T-helper 17 cell (primary cell): Measurements from ENCODE around the gene PRKAA1. TPM values are rescaled to one million over a fixed set of nuclear protein-coding genes. Genes with fewer than 3 reads are reported as not detected.
"Not testable (repeated sequence)": the region's sequence is repeated elsewhere in the genome, so short reads cannot be mapped to it uniquely, and the experiment has no call there.

ENCODE experiments used
- ATAC-seq: fragments of 150-1000 bp; cut with Tn5 transposase; 2 replicates; pipeline ENCODE4 v1.10.0; 2021; ENCODE audit warnings: mild to moderate bottlenecking, moderate library complexity
- DNase-seq, 3 donors: peaks; one replicate each; pipeline versions ENCODE4 v3.0.0 to v3.0.0-alpha.2; 2020 to 2021
- H3K9me3 ChIP-seq: one replicate; pipeline ENCODE4 v1.7.0; 2013; ENCODE audit warnings: low read length, mild to moderate bottlenecking; ENCODE audit not compliant: control insufficient read depth, poor library complexity, severe bottlenecking
- H3K27ac Mint-ChIP-seq: one replicate; pipeline ENCODE4 v1.8.0; 2022; ENCODE audit warnings: mild to moderate bottlenecking, moderate library complexity, mixed read lengths
- H3K27me3 Mint-ChIP-seq: one replicate; pipeline ENCODE4 v1.8.0; 2022; ENCODE audit warnings: mixed read lengths
- H3K36me3 Mint-ChIP-seq: one replicate; pipeline ENCODE4 v1.8.0; 2022; ENCODE audit warnings: low read depth, mixed read lengths
- H3K4me1 Mint-ChIP-seq: one replicate; pipeline ENCODE4 v1.8.0; 2022; ENCODE audit warnings: mild to moderate bottlenecking, mixed read lengths
- H3K4me3 Mint-ChIP-seq: one replicate; pipeline ENCODE4 v1.8.0; 2022; ENCODE audit warnings: mild to moderate bottlenecking, moderate library complexity, mixed read lengths
- total RNA-seq, 4 donors: library from RNA in 2 of 4; stranded (reverse) in 2 of 4; gene quantifications; one replicate each; pipeline ENCODE4 v1.2.3 and lab custom pipeline; 2022 to 2026

PRKAA1 gene
- total RNA-seq, 2 donors from 2014 or later, result 118 to 123 TPM

- peaks cover 57% of the 10 kb centered on the region for H3K4me1 Mint-ChIP-seq
- H3K4me3 Mint-ChIP-seq, result peak overlapping the region; percentile 3
- ATAC-seq, result no peak
- peak overlapping the region; percentile 100 for H3K27ac Mint-ChIP-seq
- peaks cover 26% of the 10 kb centered on the region for H3K36me3 Mint-ChIP-seq
- peaks cover 3% of the 10 kb centered on the region for H3K9me3 ChIP-seq
- DNase-seq, result no peak
- H3K27me3 Mint-ChIP-seq, result no peaks in the 10 kb centered on the region
These were observed 33.4 kb upstream of the PRKAA1 start for GRCh38 chr5:40831346-40832210.

GRCh38 chr5:40829748-40830533 is 31.8 kb upstream of the PRKAA1 start:
- no peak for ATAC-seq
- Mint-ChIP-seq H3K27ac (peak overlapping the region; percentile 87), H3K27me3 (no peaks in the 10 kb centered on the region), H3K4me1 (peaks cover 52% of the 10 kb centered on the region), H3K36me3 (peaks cover 24% of the 10 kb centered on the region), H3K4me3 (peak overlapping the region; percentile 36)
- DNase-seq, result no peak
- H3K9me3 ChIP-seq, result peaks cover 3% of the 10 kb centered on the region

DNA sequence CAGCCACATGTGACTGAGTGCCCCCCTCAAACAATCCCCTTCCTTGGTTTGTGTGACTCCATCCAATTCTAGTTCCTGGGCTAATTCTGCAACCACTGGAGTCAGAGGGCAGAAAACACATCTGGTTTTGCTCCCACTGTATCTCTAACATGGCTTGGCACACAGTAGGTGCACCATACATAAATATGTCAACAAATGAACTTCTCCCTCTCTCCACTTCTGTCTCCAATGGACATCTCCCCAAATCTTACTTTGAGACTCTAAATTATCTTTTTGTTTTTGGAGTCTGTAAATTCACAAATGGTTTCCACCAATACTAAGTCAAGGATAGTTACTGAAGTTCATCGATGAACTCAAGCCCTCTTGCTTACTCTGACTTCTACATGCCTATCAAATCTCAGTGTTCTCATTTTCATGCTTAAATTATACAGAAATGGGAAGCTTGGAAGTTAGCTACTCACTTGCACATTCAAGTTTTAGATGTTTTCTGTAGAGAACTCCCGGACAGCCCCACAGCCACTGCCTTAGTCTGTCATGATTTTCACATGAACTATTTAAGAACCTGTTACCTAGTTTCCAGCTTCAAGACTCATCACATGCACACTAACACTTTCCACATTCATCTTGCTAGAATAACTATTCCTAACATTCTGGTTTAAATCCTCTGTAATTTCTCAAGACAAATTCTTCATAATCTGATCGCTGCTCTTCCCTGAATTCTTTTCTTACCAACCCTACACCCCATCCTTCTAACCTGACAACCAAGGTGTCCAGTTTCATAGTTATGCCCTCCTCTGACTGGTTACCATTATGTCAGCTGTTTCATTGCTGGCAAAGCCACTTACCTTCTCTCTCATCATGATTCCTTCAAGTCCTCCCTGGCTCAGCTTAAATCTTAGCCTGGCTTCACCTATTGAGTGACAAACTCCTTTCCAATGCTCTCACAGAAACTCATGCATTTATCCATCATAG is 30.8 kb upstream of the PRKAA1 start:
- H3K4me3 Mint-ChIP-seq, result no peak overlapping the region
- peaks cover 43% of the 10 kb centered on the region for H3K4me1 Mint-ChIP-seq
- H3K27me3 Mint-ChIP-seq, result no peaks in the 10 kb centered on the region
- H3K9me3 ChIP-seq, result peaks cover 1% of the 10 kb centered on the region
- peaks cover 23% of the 10 kb centered on the region for H3K36me3 Mint-ChIP-seq
- H3K27ac Mint-ChIP-seq, result peak overlapping the region; percentile 87
- DNase-seq (no peak), ATAC-seq (no peak)

DNA sequence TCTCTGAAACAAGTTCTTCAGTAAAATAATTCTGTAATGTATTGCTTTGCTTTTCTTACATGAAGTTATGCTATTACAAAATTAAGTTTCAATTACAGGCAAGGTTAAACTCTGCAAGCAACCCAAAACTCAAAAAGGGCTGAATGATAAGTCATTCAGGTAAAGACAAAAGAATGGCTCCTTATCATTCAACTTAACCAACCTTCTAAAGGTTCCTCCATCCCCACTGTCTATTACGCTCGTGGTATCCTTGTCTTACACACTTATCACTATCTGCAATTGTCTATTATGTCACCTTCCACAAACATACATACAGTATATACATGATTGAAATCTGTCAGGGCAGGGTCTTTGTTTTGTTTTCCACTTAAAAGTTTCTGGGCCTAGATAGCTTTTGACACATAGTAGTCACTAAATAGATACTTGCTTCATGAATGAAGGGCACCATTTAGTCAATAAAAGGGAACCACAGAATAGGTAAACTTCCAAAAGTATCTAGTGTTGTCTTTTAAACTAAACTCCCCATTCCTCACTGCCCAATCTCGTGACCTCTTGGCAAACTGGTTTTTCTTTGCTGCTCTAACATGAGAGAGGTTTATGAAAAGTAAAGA is 30.0 kb upstream of the PRKAA1 start:
- H3K27me3 Mint-ChIP-seq, result no peaks in the 10 kb centered on the region
- no peak overlapping the region for H3K4me3 Mint-ChIP-seq
- peaks cover 23% of the 10 kb centered on the region for H3K36me3 Mint-ChIP-seq
- DNase-seq, result no peak
- peak overlapping the region; percentile 87 for H3K27ac Mint-ChIP-seq
- peaks cover 38% of the 10 kb centered on the region for H3K4me1 Mint-ChIP-seq
- no peak for ATAC-seq
- no peaks in the 10 kb centered on the region for H3K9me3 ChIP-seq

DNA sequence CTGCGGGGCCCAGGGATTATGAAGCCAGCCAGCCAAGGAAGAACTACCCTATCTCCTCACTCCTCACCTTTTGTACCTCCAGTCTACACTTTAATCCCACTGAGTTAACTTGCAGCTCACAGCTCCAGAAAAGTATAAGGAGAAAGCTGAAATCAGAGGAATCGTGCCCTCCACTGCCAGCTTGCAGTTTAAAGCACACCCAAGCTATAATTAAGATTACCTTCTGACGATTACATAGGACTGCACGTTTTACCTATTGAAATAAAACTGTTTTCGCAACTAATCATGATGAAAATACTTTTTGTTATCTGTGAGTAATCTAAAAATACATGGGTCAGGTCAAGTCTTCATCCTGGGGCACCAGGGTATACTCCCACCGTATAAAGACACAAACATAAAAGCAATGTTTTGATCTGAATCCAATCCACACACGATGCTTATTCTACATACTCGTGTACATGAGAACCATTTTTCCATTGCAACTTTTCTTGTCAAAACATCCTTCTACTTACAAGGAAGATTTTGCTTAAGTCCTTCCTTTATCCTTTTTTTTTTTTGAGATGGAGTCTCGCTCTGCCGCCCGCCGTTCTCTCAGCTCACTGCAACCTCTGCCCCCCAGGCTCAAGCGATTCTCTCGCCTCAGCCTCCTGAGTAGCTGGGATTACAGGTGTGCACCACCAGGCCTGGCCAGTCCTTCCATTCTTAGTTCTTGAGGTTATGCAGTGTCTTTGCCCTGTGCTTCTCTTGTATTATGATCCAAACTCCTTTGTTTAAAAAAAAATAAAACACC is 29.2 kb upstream of the PRKAA1 start:
- Mint-ChIP-seq H3K4me3 (no peak overlapping the region), H3K27ac (peak overlapping the region; percentile 87), H3K27me3 (no peaks in the 10 kb centered on the region), H3K4me1 (peaks cover 32% of the 10 kb centered on the region), H3K36me3 (peaks cover 23% of the 10 kb centered on the region)
- H3K9me3 ChIP-seq, result no peaks in the 10 kb centered on the region
- no peak for ATAC-seq
- no peak for DNase-seq

GRCh38 chr5:40826489-40827187 is 28.5 kb upstream of the PRKAA1 start:
- H3K9me3 ChIP-seq, result no peaks in the 10 kb centered on the region
- Mint-ChIP-seq H3K4me1 (peaks cover 26% of the 10 kb centered on the region), H3K27me3 (no peaks in the 10 kb centered on the region), H3K27ac (peak overlapping the region; percentile 87), H3K36me3 (peaks cover 18% of the 10 kb centered on the region), H3K4me3 (no peak overlapping the region)
- ATAC-seq, result no peak
- DNase-seq, result no peak

DNA sequence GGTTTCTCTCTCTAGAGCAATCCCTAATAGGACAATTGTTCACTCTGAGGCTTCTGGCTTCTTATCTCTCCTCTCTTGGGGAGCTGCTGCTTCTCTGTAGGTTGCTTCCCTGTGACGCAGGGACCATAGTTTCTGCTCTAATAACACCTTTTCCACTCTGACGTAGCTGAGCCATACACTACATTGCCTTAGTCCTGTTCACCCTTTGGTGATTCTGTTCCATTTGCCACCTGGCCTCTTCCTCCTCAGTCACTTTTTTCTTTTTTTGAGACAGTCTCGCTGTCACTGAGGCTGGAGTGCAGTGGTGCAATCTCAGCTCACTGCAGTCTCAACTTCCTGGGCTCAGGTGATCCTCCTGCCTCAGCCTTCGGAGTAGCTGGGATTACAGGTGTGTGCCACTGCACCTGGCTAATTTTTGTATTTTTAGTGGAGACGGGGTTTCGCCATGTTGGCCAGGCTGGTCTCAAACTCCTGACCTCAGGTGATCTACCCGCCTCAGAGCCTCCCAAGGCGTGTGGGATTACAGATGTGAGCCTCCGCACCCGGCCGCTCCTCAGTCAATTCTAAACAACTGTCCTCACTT is 27.4 kb upstream of the PRKAA1 start:
- peaks cover 23% of the 10 kb centered on the region for H3K4me1 Mint-ChIP-seq
- H3K9me3 ChIP-seq, H3K4me3 Mint-ChIP-seq, H3K27ac Mint-ChIP-seq, DNase-seq, H3K27me3 Mint-ChIP-seq, ATAC-seq: not testable (repeated sequence)
- peaks cover 17% of the 10 kb centered on the region for H3K36me3 Mint-ChIP-seq

- Mint-ChIP-seq H3K27ac (no peak overlapping the region), H3K27me3 (no peaks in the 10 kb centered on the region), H3K4me1 (peaks cover 11% of the 10 kb centered on the region), H3K4me3 (no peak overlapping the region), H3K36me3 (peaks cover 8% of the 10 kb centered on the region)
- ATAC-seq, result no peak
- no peaks in the 10 kb centered on the region for H3K9me3 ChIP-seq
- no peak for DNase-seq
These were observed 25.3 kb upstream of the PRKAA1 start for GRCh38 chr5:40823459-40823858.

- no peak for ATAC-seq
- Mint-ChIP-seq H3K36me3 (no peaks in the 10 kb centered on the region), H3K27ac (no peak overlapping the region), H3K27me3 (no peaks in the 10 kb centered on the region), H3K4me3 (no peak overlapping the region), H3K4me1 (no peaks in the 10 kb centered on the region)
- no peaks in the 10 kb centered on the region for H3K9me3 ChIP-seq
- DNase-seq, result no peak
These were observed 15.6 kb upstream of the PRKAA1 start for GRCh38 chr5:40813698-40814281.

DNA sequence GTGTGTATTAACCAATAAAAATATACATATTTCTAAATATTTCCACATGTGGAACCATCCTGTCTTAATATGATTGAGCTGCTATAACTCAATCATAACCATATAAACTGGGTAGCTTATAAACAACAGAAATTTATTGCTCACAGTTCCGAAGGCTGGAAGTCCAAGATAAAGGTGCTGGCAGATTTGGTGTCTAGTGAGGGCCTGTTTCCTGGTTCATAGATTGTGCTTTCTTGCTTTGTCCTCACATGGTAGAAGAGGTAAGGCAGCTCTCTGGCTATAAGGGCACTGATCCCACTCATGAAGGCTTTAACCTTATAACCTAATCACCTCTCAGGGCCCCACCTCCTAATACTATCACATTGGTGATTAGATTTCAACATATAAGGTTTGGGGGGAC is 14.0 kb upstream of the PRKAA1 start:
- Mint-ChIP-seq H3K27ac (peak overlapping the region; percentile 39), H3K27me3 (no peaks in the 10 kb centered on the region), H3K4me1 (peaks cover 2% of the 10 kb centered on the region), H3K36me3 (no peaks in the 10 kb centered on the region), H3K4me3 (no peak overlapping the region)
- no peaks in the 10 kb centered on the region for H3K9me3 ChIP-seq
- ATAC-seq, result no peak
- DNase-seq, result no peak
